T-helper 2 cell treated with Interferon-gamma antibody and Interleukin-4, amounts not matched to agents 100 ng/mL and 5 ng/mL, for 36 hours (primary cell): Measurements from ENCODE around the gene IRF7. TPM values are rescaled to one million over a fixed set of nuclear protein-coding genes. Genes with fewer than 3 reads are reported as not detected.

Experiments
- intact Hi-C: fragments of 100-400 bp; cut with micrococcal nuclease; formaldehyde crosslinking; loops from one replicate; pipeline ENCODE4 v1.15.1; 2023
- total RNA-seq: library from RNA; stranded (reverse); gene quantifications from 2 replicates; pipeline ENCODE4 v1.2.3, GENCODE V29; 2022

IRF7 gene
- total RNA-seq, 1 donor from 2014 or later, result 50.9 TPM

DNA sequence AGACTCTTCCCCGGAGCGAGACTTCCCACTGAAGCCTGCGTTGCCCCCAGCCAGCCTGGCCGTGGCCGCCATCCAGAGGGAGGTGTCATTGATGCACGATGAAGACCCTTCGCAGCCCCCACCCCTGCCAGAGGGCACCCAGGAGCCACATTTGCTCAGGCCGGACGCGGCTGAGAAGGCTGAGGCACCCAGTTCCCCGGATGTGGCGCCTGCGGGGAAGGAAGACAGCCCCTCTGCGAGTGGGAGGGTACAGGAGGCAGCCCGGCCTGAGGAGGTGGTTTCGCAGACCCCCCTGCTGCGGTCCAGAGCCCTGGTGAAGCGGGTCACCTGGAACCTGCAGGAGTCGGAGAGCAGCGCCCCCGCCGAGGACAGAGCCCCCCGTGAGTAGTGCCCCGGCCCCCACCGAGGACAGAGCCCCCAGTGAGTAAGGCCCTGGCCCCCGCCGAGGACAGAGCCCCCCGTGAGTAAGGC, 6.4 kb downstream of the IRF7 start:
- intact Hi-C loops, result no loop called here

DNA sequence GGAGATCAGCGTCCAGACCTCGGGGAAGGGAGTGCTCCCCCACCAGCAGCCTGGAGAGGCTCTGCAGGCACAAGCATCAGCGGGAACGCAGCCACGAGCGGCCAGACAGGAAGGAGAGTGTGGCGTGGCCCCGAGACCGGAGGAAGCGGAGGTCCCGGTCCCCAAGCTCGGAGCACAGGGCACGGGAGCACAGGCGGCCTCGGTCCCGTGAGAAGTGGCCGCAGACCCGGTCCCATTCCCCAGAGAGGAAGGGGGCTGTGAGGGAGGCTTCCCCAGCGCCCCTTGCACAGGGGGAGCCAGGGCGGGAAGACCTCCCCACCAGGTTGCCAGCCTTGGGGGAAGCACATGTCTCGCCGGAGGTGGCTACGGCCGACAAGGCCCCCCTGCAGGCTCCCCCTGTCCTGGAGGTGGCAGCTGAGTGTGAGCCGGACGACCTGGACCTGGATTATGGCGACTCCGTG, 6.9 kb downstream of the IRF7 start:
- intact Hi-C loops, result no loop called here

DNA sequence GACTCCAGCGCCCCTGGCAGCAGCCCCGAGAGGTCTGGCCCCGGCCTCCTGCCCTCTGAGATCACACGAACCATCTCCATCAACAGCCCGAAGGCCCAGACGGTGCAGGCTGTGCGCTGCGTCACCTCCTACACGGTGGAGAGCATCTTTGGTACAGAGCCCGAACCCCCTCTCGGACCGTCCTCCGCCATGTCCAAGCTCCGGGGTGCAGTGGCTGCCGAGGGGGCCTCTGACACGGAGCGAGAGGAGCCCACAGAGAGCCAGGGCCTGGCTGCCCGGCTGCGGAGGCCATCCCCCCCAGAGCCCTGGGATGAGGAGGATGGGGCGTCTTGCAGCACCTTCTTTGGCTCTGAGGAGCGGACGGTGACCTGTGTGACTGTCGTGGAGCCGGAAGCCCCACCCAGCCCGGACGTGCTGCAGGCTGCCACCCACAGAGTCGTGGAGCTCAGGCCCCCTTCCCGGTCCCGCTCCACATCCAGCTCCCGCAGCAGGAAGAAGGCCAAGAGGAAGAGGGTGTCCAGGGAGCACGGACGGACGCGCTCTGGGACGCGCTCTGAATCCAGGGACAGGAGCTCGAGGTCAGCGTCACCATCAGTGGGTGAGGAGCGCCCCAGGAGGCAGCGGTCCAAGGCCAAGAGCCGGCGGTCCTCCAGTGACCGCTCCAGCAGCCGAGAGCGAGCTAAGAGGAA, 7.6 kb downstream of the IRF7 start:
- intact Hi-C loops, result no loop called here

DNA sequence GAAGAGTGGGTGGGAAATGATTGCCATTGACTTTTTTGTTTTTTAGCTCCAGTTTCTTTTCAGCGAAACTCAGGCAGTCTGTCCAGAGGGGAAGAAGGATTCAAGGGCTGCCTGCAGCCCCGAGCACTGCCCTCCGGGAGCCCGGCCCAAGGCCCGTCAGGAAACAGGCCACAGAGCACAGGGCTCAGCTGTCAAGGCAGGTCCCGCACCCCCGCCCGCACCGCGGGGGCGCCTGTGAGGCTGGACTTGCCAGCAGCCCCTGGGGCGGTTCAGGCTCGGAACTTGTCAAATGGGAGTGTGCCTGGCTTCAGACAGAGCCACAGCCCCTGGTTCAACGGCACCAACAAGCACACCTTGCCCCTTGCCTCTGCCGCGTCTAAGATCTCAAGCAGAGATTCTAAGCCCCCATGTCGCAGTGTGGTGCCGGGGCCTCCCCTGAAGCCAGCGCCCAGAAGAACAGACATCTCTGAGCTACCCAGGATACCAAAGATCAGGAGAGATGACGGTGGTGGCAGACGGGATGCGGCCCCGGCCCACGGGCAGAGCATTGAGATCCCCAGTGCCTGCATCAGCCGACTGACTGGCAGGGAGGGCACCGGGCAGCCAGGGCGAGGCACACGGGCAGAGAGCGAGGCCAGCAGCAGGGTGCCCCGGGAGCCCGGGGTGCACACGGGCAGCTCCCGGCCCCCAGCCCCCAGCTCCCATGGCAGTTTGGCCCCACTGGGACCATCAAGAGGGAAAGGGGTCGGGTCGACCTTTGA, 8.6 kb downstream of the IRF7 start:
- intact Hi-C loops, result no loop called here

DNA sequence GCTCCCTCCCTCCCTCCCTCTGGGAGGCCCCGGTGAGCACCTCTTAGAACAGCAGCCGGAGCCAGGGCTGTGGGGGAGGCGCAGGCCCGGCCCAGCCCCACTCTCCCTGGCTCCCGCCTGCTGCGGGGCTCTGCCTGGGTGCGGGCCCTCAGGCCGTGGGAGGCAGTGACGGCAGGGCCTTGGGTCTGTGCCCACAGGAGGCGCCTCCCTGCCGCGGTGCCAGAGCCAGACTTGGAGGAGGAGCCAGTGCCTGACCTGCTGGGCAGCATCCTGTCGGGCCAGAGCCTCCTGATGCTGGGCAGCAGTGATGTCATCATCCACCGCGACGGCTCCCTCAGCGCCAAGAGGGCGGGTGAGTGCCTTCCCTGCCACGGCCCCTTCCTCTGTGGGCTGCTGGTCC, 9.5 kb downstream of the IRF7 start:
- intact Hi-C loops, result no loop called here

DNA sequence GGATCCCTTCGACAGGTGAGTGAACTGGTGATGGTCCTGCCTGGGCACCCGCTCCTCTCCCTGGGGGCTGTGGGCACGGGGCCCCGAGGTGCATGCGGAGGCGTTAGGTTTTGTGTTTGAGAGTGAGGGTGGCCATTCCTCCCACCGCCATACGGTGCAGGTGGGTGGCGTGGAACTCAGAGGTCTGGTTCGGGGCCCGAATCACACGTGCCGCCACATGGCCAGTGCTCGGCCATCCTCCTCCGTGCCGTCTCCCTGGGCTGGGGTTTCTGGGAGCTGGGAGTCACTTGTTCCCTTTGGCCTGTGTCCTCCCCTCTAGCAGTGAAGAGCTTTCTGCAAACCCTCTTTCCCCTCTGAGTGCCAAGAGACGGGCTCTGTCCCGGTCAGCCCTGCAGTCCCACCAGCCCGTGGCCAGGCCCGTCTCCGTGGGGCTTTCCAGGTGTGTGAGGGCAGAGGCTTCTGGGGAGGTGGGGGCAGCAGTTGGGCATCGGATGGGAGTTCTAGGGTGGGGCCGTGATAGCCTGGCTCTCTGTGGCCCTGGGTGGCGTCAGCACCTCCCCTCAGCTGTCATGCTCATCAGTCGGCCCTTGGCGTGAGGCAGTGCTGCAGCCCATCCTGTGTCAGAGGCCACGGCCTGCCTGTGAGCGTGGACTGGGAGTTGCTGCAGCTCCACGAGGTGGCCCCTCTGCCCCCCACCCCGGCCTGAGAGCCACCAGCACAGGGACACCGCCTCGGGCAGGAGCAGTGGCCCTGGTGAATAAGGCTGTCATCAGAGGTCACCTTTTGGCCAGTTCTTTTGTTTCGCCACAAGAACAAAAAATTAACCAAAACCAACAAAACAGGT, 10.2 kb downstream of the IRF7 start:
- intact Hi-C loops, result no loop called here

DNA sequence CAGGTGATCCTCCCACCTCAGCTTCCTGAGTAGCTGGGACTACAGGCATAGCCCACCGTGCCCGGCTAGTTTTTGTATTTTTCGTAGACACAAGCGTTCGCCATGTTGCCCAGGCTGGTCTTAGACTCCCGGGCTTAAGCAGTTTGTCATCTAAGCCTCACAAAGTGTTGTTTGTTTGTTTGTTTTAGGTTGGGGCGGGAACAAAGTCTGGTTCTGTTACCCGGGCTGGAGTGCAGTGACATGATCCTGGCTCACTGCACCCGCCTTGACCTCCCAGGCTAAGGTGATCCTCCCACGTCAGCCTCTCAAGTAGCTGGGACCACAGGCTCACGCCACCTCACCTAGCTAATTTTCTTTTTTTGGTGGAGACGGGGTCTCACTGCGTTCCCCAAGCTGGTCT, 12.6 kb downstream of the IRF7 start:
- intact Hi-C loops, result no loop called here

DNA sequence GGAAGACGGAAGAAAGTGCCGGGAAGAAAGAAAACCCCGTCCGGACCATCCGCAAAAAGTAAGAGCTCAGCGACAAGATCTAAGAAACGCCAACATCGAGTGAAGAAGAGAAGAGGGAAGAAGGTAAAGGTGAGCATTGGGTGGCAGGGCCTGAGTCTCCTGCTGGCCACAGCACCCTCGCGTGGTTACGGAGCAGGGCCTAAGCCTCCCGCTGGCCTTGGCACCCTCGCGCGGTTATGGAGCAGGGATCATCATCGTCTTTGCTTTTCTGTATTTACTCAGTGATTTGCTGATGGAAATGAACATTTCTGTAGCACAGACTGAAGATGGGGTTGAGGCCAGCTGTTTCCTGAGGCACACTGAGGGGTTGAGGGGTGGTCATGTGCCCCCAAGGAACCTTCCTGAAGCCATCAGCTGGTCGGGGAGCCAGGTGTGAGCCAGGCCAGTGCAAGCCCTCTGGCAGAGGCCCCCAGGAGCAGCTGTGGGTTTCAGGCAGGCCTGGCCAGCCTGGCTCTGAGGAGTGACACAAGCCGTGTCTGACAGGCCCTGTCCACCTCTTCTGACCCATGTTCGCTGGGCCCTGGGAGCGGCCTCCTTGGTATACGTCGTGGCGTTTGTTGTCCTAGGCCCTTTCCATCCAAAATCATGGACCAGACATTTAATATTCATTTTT, 14.0 kb downstream of the IRF7 start:
- intact Hi-C loops, result no loop called here

DNA sequence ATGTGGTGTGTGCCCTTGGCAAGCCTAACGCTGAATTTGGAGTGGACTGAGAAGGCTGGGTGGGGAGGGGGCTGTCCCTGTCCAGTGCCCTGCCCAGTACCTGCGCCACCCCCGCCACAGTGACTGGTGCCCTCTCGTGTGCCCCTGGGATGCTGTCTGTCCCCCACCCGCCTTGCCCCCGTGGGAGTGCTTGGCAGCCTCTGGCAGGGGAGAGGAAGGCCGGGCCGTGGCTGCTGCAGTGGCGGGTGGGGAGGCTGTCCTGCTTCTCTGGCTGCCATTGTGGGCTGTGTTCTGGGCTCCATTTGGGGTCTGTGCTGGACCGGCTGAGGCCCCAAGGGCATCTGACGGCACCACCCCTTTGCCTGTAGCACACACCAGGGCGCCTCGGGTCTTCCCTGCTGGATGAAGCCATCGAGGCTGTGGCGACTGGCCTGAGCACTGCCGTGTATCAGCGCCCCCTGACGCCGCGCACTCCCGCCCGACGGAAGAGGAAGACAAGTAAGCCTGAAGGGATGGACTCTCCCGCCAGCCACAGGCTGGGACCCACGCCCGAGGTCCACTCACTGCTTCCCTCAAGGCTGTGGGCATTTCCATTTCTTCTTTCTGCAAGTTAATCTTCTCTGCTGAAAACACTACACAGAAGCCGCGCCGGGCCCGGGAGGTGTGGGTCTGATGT, 17.6 kb downstream of the IRF7 start:
- intact Hi-C loops, result no loop called here

DNA sequence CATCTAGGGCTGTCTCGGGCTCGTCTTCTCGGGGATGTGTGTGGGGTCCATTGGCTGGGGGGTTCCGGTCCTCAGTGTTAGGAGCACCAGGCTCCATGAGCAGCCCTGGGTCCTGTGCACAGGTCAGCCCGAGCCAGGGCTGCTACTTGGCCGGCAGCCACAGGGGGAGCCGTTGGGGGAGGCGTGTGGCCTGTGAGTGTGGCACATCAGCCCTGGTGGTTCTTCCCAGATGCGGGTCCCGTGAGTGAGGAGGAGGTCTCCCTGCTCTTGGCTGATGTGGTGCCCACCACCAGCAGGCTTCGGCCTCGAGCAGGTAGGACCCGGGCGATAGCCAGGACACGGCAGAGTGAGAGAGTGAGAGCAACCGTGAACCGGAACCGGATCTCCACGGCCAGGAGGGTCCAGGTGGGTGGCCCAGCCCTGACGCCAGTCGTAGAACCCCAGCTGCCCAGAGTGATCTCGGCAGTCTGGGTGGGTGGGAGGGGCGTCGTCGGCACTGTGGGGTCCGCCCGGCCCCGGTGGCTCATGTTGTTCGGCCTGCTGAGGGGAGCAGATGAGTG, 18.5 kb downstream of the IRF7 start:
- intact Hi-C loops, result no loop called here

DNA sequence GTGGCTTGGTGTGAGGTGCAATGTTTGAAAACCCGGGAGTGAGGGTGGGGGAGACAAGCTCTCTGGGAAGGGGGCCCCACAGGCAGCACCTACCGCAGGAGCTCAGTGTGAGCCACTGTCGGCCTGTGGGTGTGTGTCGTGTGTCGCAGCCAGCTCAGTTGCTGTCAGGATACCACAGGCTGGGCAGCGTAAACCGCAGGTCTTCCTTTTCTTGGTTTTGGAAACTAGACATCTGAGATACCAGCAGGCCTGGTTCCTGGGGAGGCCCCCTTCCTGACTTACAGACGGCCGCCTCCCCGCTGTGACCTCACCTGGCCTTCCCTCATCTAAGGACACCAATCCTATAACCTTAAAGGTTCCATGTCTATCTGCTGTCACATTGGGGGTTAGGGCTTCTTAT, 19.4 kb downstream of the IRF7 start:
- intact Hi-C loops, result no loop called here

DNA sequence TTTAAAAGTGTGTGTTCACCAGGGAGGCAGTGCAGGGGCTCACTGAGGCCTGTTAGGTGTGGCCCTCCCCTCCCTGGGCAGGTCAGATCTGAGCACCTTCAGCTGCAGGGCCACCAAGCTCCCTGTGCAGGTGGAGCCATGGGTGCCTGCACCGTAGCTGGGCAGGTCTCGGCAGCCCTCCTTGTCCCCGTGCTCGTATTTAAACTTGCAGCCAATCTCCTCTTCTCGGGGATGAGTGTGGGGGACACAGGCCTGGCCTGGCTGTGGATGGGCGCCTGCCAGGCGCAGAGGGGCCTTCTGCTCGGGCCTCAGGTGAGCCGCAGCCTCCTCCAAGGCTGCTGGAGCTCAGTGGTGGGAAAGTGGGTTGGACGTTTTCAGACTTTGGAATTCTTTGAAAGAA, 20.4 kb downstream of the IRF7 start:
- intact Hi-C loops, result no loop called here

DNA sequence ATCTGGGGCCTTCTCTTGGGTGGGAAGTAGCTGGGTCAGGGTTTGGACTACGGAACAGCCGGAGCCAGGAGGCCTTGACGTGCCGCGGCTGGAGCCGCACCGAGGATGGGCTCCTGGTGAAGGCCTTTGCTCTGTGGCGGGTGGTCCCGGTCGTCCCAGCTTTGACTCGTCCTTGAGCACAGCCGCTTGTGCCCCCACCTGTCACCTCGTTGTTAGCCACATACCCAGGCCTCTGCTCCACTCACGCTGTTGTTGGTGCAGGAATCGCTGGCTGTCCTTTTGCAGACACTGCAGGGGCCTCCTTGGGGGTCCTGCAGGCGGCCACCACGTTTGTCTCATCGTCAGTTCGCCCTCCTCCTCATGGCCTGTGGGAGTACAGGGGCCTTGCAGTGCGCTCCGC, 22.4 kb downstream of the IRF7 start:
- intact Hi-C loops, result no loop called here

DNA sequence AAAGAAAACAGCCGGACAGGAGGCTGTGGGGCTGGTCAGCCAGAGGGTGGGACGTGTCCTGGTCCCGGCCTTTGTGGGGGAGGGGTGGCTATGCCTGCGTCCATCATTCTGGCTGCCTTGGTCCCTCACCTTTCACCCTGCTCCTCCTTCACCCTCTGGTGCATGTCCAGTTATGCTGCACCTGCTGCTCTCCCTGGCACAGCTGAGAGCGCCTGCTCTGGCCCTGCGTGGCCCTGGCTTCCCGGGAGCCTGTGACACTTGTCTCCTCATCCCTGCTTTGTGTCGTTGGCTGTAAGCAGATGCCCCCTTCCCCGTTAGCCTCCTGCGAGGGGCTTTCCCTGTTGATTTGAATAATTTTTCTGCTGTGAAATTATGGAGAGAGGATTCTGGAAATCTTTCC, 22.8 kb downstream of the IRF7 start:
- intact Hi-C loops, result no loop called here

DNA sequence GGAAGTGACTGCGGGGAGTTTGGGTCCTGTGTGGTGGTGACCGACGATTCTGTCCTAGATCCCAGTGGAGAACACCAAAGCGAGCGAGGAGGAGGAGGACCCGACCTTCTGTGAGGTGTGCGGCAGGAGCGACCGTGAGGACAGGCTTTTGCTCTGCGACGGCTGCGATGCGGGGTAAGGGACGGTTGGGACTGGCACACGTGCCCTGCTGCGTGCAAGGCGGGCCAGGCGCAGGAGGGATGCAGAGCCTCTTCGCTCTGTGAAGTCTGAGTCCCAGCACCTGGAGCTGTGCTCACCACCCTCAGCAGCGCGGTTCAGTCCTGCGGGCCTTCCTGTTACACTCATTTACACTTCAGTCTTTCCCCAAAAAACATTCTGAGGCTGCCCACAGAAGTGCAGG, 23.2 kb downstream of the IRF7 start:
- intact Hi-C loops, result no loop called here

DNA sequence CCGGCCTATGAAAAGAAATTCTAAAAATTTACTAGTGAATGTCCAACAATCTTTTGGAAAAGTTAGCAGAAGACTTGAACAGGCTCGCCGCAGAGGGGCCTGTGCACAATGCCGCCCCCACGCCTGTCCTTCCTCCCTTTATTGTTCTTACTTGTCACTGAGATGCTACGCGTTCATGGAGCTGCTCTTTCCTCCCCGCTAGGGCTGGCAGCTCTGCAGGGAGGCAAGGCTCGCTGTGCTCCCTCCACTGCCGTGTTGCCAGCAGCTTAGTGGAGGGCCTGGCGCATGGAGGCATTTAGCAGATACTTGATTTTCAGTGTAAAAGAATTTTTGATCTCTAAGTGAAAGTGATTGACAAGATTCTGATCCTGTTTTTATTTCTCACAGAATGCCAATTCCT, 24.8 kb downstream of the IRF7 start:
- intact Hi-C loops, result no loop called here

DNA sequence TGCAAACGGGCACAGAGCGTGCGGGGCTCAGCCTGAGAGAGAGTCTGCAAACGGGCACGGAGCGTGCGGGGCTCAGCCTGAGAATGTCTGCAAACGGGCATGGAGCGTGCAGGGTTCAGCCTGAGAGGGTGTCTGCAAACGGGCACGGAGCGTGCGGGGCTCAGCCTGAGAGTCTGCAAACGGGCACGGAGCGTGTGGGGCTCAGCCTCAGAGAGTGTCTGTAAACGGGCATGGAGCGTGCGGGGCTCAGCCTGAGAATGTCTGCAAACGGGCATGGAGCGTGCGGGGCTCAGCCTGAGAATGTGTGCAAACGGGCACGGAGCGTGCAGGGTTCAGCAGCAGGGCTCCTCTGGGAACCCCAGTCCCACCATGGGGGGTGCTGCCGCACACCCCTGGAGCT, 26.0 kb downstream of the IRF7 start:
- intact Hi-C loops, result no loop called here

DNA sequence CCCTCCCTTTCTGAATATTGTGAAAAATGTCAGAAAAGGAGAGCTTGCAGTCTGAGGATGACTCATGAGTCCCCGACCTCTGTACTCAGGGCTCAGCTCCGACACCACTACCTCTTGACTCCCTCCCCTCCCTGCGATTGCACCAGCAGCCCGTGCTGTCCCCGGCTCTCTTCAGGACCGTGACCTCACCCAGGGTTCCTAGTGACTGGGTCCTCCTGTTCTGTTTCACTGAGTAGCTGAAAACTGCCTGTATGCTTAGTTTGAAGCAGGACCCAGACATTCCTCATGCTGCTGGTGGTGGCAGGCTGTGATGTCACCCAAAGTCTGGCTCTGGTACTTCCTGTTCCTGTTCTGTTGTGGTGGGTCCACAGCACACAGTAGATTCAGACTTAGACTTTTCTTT, 27.8 kb downstream of the IRF7 start:
- intact Hi-C loops, result no loop called here

DNA sequence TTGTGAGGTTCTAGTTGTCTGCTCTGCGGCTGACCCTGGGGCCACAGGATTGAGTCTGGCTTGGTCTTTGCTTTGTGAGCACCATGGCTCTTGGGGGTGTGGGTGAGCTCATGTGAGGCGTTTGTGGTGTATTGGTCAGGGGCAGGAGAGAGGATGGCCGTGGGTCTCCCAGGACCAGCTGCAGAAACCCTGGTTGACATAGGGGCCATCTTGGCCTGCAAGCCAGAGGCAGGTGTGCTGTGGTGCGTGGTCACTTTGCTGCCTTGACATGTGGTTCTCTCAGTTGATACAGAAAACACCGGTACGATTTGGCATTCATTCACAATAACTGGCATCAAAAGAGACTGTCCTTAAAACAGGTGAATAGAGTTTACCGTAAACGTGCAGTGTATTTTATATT, 28.2 kb downstream of the IRF7 start:
- intact Hi-C loops, result no loop called here
